GM12891 (cell line): ENCODE measurements around the gene PLA2G4A.

ENCODE experiments used
- DNase-seq: peaks from one replicate; pipeline ENCODE4 v3.0.0; 2011; ENCODE audit warnings: low spot score; ENCODE audit not compliant: insufficient read length
- FAIRE-seq: peaks from 2 replicates; lab custom pipeline; 2011; peaks lifted over from hg19 to GRCh38; lab: Jason Lieb, UNC
- PAX5 ChIP-seq: IDR thresholded peaks from 2 replicates; pipeline ENCODE4 v1.6.1; 2011; ENCODE audit warnings: low read length, moderate library complexity, mild to moderate bottlenecking; ENCODE audit not compliant: insufficient read depth, severe bottlenecking
- POLR2A ChIP-seq: IDR thresholded peaks from 2 replicates; pipeline ENCODE4 v1.6.1; 2011; ENCODE audit warnings: low read depth, low read length, control low read depth
- POLR2AphosphoS5 ChIP-seq: IDR thresholded peaks from 2 replicates; pipeline ENCODE4 v1.6.1; 2011; ENCODE audit warnings: low read depth, low read length, control low read depth
- POU2F2 ChIP-seq: IDR thresholded peaks from 2 replicates; pipeline ENCODE4 v1.6.1; 2011; ENCODE audit warnings: low read depth, mild to moderate bottlenecking, control low read depth, low read length, moderate library complexity
- SPI1 ChIP-seq: IDR thresholded peaks from 2 replicates; pipeline ENCODE4 v1.6.1; 2011; ENCODE audit warnings: low read depth, low read length, control low read depth
- TAF1 ChIP-seq: IDR thresholded peaks from 2 replicates; pipeline ENCODE4 v1.6.1; 2011; ENCODE audit warnings: low read depth, low read length, control low read depth

The PLA2G4A gene

DNA sequence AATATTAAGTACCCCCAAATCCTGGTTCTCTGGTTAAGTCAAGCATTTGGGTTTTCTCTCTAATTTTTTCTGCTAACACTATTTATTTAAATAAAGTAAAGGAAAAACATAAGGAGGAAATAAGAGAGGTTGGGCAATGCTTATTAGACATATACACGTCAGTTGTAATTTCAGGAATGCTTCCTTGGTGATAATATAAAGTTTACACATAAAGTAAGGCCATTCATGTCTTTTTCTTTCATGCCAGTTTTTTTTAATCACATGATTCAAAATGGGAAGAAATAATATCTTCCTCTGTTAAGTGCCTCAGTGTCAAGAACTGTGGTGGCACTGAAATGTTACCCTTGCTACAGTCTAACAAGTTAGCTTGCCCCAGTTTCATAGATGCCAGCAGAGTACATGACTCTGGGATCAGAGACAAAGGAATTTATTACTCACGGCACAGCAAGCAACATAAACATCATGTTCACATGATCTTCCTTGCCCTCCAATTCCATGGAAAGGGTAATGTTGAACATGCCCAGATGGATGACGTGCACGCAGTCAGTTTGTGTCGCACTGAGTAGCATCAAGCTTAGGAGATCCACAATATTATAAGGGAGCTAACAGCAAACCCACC is 184.9 kb downstream of the PLA2G4A start:
- no peak for DNase-seq
- no peak for TF ChIP-seq POLR2AphosphoS5
- TF ChIP-seq POLR2A: no peak
- TF ChIP-seq SPI1: no peak
- TF ChIP-seq TAF1: no peak
- no peak for TF ChIP-seq PAX5
- no peak for TF ChIP-seq POU2F2
- no peak for FAIRE-seq

DNA sequence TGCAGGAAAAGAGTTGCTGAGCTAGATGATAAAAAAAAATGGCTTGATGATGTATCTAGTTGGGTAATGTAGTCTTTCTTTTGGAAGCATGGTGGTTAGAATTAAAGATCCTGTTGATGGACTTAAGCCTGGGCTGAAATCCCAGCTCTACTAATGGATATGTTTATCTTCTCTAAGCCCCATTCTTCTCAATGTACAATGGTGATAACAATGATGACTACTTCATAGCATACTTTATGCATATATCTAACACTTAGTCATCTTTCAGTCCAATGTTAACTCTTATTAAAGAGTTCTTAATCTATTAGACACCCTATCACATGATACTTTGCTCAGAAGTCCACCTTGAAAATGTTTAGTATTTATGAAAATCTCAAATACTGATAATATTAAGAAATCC is 189.5 kb downstream of the PLA2G4A start:
- FAIRE-seq (no peak), DNase-seq (no peak)
- no peak for TF ChIP-seq PAX5
- TF ChIP-seq POLR2AphosphoS5: no peak
- TF ChIP-seq POLR2A: no peak
- no peak for TF ChIP-seq POU2F2
- TF ChIP-seq SPI1: no peak
- no peak for TF ChIP-seq TAF1

DNA sequence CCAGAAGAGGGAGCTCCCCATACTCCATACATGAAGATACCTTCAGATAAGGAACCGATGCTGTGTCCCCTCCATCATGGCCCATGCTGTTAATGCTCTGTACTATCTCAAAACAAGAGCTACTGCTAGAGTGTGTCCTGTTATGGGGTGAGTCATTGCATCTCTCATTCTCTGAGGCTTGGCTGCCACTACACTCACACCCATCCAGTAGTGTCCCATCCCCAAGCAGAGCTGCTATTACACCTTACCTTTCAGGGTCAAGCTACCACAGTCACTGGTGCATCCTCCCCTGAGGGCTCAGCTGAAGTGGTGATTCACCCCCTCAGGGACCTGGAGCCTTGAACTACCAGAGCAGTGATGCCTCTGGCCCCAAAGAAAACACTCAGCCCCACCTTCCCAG is 198.5 kb downstream of the PLA2G4A start:
- TF ChIP-seq TAF1 (no peak), PAX5 (no peak), SPI1 (no peak), POU2F2 (no peak), POLR2AphosphoS5 (no peak), POLR2A (no peak)
- FAIRE-seq (no peak), DNase-seq (no peak)

DNA sequence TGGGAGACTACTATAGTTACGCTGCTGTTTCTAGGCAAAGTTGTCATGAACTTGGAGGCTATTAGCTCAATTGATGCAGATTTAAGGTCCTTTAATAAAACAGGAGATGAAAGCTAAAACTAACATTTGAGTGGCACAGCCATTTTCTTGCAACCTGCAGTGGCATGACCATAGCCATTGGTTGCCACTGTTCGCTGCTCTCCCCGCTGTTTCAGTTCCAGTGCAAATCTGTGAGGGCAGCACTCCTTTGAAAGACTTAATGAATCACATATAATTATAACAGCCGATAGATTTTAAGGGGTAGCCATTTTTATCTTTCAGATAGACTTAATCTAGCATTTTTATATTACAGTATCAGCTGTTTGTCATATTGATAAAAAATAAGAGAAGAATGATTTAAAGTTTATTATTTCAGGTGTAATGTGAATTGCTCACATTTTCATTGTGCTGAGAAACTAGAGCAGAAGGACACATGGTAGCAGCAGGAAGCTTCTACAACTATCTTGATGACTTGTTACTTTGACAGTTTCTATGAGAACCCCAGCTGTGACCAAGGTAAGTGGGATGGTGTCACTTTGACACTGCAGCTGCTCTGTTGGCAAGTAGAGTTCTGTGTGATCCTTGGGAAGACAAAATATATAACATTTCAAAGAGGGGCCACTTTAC is 203.7 kb downstream of the PLA2G4A start:
- no peak for FAIRE-seq
- no peak for DNase-seq
- TF ChIP-seq TAF1: no peak
- no peak for TF ChIP-seq POU2F2
- TF ChIP-seq PAX5: no peak
- TF ChIP-seq POLR2AphosphoS5: no peak
- TF ChIP-seq POLR2A: no peak

DNA sequence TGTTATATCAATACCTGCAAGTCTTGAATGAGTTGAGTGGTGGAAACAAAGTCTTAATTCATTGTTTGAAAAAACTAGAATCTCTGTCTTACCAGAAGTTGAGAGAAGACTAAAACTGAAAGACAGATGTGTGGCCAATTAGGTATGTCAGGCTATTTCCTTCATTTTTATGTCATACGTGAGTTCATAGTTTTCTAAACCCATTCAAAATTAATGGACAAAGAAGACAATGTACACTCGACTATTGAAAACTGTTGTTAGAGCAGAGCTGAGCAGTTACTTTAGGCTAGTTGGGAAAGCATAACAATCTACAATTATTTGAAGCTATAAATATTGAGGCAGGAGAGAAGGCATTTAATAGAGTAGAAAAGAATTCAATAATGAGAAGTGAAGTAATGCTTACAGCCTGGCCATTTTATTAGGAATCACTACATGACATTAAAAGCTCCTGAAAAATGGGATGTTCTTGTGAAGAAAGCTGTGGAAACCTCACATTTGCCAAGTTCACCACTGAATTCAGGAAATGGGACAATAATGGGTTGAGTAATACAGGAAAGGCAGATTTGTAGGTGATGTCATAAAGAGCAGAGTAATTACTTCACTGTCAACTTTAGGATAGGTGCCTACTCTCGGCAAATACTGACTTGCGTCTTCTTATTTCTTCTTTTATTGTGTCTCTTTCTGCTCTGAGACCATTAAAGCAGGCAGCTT is 204.4 kb downstream of the PLA2G4A start:
- FAIRE-seq (no peak), DNase-seq (no peak)
- TF ChIP-seq POLR2A: no peak
- no peak for TF ChIP-seq PAX5
- no peak for TF ChIP-seq SPI1
- TF ChIP-seq POU2F2: no peak
- TF ChIP-seq POLR2AphosphoS5: no peak
- TF ChIP-seq TAF1: no peak

DNA sequence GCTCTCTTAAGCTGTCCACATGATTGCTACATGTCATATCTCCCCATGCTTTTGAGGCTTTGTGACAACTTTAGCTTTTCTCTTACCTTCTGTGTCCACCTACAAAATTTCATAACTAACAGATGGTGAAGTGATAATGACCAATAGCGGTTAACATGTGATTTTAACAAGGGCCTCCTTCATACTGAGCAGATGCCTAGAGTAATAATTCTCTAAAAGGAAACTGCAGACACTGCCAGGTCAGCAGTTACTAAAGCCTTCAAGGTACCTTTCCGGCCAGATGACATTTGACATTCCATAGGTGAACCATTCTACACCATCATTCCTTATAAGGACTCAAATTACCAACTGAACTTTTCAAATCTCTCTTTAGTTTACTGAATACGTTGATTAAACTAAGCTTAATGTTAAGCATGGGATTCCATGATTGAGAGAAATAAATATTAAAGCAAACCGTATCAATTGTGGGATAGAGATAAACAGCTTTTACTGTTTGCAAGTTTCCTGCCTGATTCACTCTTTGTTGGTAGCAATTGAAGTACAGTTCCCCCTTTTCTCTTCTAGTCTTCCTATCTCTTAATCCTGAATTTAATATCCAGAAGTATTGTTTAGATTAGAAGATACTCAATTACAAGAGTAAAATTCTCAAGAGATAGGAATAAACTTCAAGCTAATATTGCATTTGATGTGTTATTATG is 205.1 kb downstream of the PLA2G4A start:
- FAIRE-seq: no peak
- TF ChIP-seq TAF1 (no peak), SPI1 (no peak), POLR2AphosphoS5 (no peak), POU2F2 (no peak), POLR2A (no peak), PAX5 (no peak)
- no peak for DNase-seq

DNA sequence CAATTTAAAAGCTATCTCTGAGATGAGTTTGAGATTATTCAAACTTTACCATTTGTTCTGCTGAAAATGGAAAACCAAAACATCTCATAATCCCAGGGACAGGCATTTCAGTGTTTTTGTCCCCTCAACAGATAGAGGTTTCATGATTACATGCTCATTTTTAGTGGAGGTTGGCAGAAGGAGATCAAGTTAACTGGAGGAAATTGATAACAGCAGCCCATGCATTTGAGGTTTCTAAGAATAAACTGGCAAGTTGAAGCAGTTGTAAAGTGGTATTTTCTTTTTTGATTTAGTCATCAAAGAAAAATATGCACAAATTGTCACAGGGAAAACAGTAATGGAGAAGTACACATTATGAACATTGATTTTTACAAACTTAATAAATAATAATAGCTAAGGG is 205.8 kb downstream of the PLA2G4A start:
- no peak for TF ChIP-seq PAX5
- no peak for TF ChIP-seq TAF1
- no peak for TF ChIP-seq POLR2A
- no peak for DNase-seq
- FAIRE-seq: no peak

DNA sequence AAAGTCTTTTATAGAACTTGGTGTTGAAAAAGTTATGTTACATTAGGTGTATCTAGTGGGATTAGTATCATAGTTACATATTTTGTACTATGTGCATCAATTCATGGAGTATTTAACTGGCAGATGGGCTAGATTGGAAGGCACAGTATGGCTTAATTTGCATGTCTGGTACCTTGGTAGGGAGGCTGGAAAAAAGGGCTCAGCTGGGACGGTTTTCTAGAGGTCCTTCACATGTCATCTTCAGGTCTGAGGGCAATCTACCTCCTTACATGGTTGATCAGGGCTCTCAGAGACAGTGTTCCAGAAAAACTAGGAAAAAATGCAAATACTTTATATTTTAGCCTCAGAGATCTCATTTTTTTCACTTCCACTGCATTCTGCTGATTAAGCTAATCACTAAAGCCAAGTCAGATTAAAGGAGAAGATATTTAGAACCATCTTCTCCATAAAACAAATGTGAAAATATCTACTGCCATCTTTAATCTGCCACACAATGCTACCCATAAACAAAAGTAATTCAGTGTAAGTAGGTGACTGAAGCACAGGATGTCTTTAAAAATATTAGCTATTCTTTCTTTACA is 209.3 kb downstream of the PLA2G4A start:
- TF ChIP-seq POLR2AphosphoS5 (no peak), SPI1 (no peak), POLR2A (no peak), TAF1 (no peak), POU2F2 (no peak), PAX5 (no peak)
- no peak for DNase-seq
- FAIRE-seq: no peak
